H1 (cell line): ENCODE results near the gene ATP6V1C2.

ENCODE experiments used
- JUN ChIP-seq: IDR thresholded peaks from 2 replicates; pipeline ENCODE4 v1.6.1; 2011; ENCODE audit warnings: low read depth, mild to moderate bottlenecking, improper control_type of control experiment, low read length
- JUND ChIP-seq: IDR thresholded peaks from 2 replicates; pipeline ENCODE4 v1.6.1; 2011; ENCODE audit warnings: mild to moderate bottlenecking, improper control_type of control experiment, low read length
- POLR2AphosphoS5 ChIP-seq: IDR thresholded peaks from 2 replicates; pipeline ENCODE4 v1.6.1; 2011; ENCODE audit warnings: low read depth, low read length
- RAD21 ChIP-seq, 2 experiments: IDR thresholded peaks in 1 of 2; conservative IDR thresholded peaks in 1 of 2; 2 replicates each; pipeline ENCODE4 v1.6.1; 2011; ENCODE audit warnings: low read depth in 2 of 2, low read length in 2 of 2, improper control_type of control experiment in 1 of 2, inconsistent platforms in 1 of 2, mild to moderate bottlenecking in 1 of 2, moderate library complexity in 1 of 2
- SIN3A ChIP-seq, 2 experiments: IDR thresholded peaks in 1 of 2; conservative IDR thresholded peaks in 1 of 2; 2 replicates each; pipeline ENCODE4 v1.6.1; 2011 to 2012; ENCODE audit warnings: low read length in 2 of 2, improper control_type of control experiment in 1 of 2, low read depth in 1 of 2, mild to moderate bottlenecking in 1 of 2
- SUZ12 ChIP-seq: fragments of 200-600 bp; sonication (generic); IDR thresholded peaks from 2 replicates; pipeline ENCODE4 v1.6.1; 2012; ENCODE audit warnings: mild to moderate bottlenecking, inconsistent platforms, low read length, moderate library complexity, mixed read lengths
- TF ChIP-seq, protein P1 (sequence below), 3 experiments: IDR thresholded peaks; 1 replicate in 2 of 3; 2 replicates in 1 of 3; pipeline versions ENCODE4 v1.5.1 to v1.6.1; 2011; ENCODE audit warnings: low read length in 3 of 3, mild to moderate bottlenecking in 3 of 3, inconsistent platforms in 2 of 3, low read depth in 1 of 3, moderate library complexity in 1 of 3; ENCODE audit not compliant: insufficient read depth in 1 of 3; ENCODE audit errors: control extremely low read depth in 1 of 3
- TF ChIP-seq, protein P2 (sequence below): IDR thresholded peaks from 2 replicates; pipeline ENCODE4 v1.6.1; 2012; ENCODE audit warnings: low read length, inconsistent platforms

GRCh38 chr2:10790228-10790973 is 69.0 kb downstream of the ATP6V1C2 start:
- TF ChIP-seq SUZ12 (no peak), JUN (no peak), POLR2AphosphoS5 (no peak), SIN3A (conservative IDR thresholded peaks at IDR 0.05 in 1 of 2, IDR thresholded peaks at IDR 0.05 in 1 of 2; ENCODE audit: low read depth in 1 of 2, low read length in 2 of 2) (no peak), RAD21 (IDR thresholded peaks at IDR 0.05 in 1 of 2, conservative IDR thresholded peaks at IDR 0.05 in 1 of 2; ENCODE audit: low read depth in 2 of 2, low read length in 2 of 2) (no peak), JUND (no peak)
- TF ChIP-seq, protein P1, sequence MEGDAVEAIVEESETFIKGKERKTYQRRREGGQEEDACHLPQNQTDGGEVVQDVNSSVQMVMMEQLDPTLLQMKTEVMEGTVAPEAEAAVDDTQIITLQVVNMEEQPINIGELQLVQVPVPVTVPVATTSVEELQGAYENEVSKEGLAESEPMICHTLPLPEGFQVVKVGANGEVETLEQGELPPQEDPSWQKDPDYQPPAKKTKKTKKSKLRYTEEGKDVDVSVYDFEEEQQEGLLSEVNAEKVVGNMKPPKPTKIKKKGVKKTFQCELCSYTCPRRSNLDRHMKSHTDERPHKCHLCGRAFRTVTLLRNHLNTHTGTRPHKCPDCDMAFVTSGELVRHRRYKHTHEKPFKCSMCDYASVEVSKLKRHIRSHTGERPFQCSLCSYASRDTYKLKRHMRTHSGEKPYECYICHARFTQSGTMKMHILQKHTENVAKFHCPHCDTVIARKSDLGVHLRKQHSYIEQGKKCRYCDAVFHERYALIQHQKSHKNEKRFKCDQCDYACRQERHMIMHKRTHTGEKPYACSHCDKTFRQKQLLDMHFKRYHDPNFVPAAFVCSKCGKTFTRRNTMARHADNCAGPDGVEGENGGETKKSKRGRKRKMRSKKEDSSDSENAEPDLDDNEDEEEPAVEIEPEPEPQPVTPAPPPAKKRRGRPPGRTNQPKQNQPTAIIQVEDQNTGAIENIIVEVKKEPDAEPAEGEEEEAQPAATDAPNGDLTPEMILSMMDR (IDR thresholded peaks at IDR 0.05; ENCODE audit: control extremely low read depth in 1 of 3, insufficient read depth in 1 of 3, low read depth in 1 of 3, low read length in 3 of 3): no peak
- TF ChIP-seq, protein P2, sequence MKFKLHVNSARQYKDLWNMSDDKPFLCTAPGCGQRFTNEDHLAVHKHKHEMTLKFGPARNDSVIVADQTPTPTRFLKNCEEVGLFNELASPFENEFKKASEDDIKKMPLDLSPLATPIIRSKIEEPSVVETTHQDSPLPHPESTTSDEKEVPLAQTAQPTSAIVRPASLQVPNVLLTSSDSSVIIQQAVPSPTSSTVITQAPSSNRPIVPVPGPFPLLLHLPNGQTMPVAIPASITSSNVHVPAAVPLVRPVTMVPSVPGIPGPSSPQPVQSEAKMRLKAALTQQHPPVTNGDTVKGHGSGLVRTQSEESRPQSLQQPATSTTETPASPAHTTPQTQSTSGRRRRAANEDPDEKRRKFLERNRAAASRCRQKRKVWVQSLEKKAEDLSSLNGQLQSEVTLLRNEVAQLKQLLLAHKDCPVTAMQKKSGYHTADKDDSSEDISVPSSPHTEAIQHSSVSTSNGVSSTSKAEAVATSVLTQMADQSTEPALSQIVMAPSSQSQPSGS: no peak
